GF-D8 (cell line): ENCODE results near the gene CTSG.
A peak's percentile ranks its signal among the peaks of the same experiment; 100 is the strongest.
"Not testable (repeated sequence)": the region's sequence is repeated elsewhere in the genome, so short reads cannot be mapped to it uniquely, and the experiment has no call there.

ENCODE experiments used
- DNase-seq: peaks from one replicate; lab custom pipeline; 2025; lab: John Stamatoyannopoulos, UW

The CTSG gene

GRCh38 chr14:24576182-24576581, at the start of gene CTSG:
Gene CTSG, minus strand, starts transcription at chr14:24576250. Its CDS starts 27 bp downstream, at chr14:24576223.
- peak; percentile 98 for DNase-seq

DNA sequence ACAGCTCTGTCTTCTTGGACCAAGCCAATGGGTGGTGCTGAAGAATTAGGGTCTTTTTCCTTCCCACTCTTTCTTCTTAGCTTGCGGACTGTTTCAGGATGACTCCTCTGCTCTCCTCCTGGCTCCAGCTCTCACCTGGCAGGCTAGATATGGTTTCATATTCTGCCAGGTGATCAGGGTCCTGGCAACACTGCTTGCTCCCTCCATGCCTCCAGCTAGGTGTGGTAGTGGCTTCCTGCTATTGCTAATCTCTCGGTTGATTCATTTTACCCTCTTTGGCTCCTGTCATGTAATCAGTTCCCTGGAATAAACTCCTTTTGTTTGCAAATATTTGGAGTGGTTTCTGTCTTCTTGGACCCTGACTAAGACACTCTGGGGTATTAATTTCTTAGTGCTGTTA, 37.7 kb upstream of the CTSG start:
- DNase-seq = no peak

- no peak for DNase-seq
These were observed 37.2 kb upstream of the CTSG start for GRCh38 chr14:24613241-24613640.

GRCh38 chr14:24612196-24612595, 36.1 kb upstream of the CTSG start:
- no peak for DNase-seq

DNA sequence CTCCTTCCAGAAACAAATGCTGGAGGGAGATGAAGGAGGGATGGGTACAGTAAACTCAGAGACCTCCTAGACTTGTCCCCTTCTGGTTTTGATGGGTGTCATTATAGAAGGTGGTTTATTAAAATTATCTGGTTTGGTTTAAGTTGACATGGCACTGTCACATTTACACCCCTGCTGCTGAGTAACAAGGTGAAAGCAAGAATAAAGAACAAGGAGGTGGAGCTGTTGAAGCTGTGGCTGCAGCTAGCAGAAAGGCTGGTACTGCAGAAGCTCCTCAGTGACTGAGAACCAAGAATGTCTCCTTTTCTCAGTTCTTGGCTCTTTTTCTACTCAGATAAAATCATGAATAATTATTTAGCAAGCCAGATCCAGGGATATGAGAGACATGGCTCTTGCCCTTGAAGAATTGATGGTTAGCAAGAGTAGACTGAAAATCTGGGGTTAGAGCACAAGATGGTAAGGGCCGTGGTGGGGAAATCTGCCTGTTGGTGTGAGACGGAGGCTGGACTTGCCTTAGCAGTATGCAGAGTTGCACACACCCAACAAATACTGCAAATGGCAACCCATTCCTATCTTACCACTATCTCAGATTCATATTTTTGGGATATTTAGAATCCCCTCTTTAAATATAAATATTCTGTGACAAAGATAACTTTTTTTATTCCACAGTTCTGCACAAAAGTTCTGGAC, 33.8 kb upstream of the CTSG start, which contains the start of gene GZMH:
Gene GZMH, minus strand, starts transcription at position 31 of the 690 bp plus-strand sequence. CDS start 72 bp downstream, outside the sequence.
- no peak for DNase-seq

GRCh38 chr14:24607635-24608514, 31.8 kb upstream of the CTSG start:
- DNase-seq = no peak

DNA sequence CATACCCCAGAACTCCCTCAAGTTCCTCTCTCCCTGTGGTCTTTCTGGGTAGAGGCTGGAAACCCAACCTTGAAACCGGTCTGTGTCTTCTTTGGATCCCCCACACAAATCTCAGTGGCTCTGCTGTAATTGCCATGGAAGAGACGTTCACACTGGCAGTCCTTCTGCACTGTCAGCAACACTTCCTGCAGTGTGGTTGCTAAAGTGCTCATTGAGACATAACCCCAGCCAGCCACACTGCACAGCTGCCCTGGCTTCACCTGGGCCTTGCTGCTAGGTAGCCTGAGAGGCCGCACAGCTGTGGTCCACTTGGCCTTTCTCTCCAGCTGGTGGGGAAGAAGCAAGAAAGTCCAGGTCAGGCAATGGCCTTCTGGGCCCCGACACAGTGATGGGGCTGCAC, 31.0 kb upstream of the CTSG start:
- peak; percentile 61 for DNase-seq

- DNase-seq = no peak
These were observed 30.2 kb upstream of the CTSG start for GRCh38 chr14:24606297-24606696.

GRCh38 chr14:24605435-24606190, 29.6 kb upstream of the CTSG start:
- DNase-seq = no peak

- DNase-seq = no peak
These were observed 21.4 kb upstream of the CTSG start for GRCh38 chr14:24597403-24597802.

- no peak for DNase-seq
These were observed 19.2 kb upstream of the CTSG start for GRCh38 chr14:24595073-24595808.

GRCh38 chr14:24591004-24591403, 15.0 kb upstream of the CTSG start:
- DNase-seq = not testable (repeated sequence)

- DNase-seq = not testable (repeated sequence)
These were observed 8.4 kb upstream of the CTSG start for GRCh38 chr14:24584402-24584801.

- DNase-seq = no peak
These were observed 2.5 kb upstream of the CTSG start for GRCh38 chr14:24578558-24578957.

- DNase-seq = peak; percentile 39
These were observed 721 bp upstream of the CTSG start for GRCh38 chr14:24576771-24577170.

- DNase-seq = no peak
These were observed 1.8 kb downstream of the CTSG start for GRCh38 chr14:24574206-24574774.

- no peak for DNase-seq
These were observed 9.7 kb downstream of the CTSG start for GRCh38 chr14:24566318-24566717.

DNA sequence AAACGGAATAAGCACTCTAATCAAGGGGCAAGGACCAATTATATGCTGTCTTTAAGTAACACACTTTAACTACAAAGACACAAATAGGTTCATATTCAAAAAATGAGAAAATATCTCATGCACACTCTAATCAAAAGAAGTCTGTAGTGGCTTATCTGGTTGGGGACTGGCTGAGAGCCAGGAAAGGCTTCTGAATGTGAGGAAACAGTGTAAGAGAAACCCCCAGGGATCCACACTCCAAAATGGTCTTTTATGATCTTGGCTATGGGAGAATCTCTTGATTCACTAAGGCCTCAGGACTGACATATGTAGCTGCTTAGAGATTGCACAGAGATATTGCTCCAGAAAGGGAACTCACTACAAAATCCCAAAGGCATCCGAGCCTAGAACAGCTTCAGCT, 10.3 kb downstream of the CTSG start:
- DNase-seq = no peak

DNA sequence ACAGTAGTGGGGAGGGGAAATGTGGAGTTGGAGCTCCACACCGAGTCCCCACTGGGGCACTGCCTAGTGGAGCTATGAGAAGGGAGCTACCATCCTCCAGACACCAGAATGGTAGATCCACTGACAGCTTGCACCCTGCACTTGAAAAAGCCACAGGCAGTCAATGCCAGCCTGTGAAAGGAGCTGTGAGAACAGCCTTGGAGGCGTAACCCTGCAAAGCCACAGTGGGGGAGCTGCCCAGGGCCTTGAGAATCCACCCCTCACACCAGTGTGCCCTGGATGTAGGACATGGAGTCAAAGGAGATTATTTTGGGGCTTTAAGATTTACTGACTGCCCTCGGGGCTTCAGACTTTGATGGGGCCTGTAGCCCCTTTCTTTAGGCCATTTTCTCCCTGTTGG, 12.5 kb downstream of the CTSG start:
- DNase-seq = no peak

DNA sequence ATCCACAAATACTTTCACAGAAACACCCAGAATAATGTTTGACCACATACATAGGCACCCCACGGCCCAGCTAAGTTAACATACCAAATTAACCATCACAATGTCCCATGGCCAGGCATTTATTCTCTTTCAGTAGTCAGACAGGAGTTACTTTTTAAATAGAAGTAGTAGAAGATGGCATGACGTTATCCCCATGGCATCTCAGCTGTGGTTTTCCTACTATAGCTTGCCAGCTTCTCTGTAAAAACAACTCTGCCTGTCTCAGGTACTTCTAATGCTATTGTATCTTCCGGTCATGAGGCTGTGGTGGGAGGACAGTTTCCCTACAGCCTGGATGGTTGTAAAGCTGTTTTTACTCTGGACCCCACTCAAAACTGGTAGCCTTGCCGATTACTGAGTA, 19.3 kb downstream of the CTSG start:
- no peak for DNase-seq

DNA sequence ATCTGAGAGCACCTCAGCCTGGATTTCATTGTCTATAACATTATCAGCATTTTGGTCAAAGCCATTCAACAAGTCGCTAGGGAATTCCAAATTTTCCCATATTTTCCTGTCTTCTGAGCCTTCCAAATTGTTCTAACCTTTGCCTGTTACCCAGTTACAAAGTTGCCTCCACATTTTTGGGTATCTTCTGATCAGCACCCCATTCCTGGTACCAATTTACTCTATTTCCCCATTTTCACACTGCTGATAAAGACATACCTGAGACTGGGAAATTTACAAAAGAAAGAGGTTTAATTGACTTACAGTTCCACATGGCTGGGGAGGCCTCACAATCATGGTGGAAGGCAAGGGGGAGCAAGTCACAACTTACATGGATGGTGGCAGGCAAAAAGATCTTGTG, 27.0 kb downstream of the CTSG start:
- DNase-seq = not testable (repeated sequence)
